GM04503 (cell line): ENCODE measurements around the gene MTG1.
"Not testable (repeated sequence)": the region's sequence is repeated elsewhere in the genome, so short reads cannot be mapped to it uniquely, and the experiment has no call there.

Source experiments
- DNase-seq: peaks from one replicate; pipeline ENCODE4 v3.0.0-alpha.2; 2012; ENCODE audit warnings: low read depth

Gene MTG1

DNA sequence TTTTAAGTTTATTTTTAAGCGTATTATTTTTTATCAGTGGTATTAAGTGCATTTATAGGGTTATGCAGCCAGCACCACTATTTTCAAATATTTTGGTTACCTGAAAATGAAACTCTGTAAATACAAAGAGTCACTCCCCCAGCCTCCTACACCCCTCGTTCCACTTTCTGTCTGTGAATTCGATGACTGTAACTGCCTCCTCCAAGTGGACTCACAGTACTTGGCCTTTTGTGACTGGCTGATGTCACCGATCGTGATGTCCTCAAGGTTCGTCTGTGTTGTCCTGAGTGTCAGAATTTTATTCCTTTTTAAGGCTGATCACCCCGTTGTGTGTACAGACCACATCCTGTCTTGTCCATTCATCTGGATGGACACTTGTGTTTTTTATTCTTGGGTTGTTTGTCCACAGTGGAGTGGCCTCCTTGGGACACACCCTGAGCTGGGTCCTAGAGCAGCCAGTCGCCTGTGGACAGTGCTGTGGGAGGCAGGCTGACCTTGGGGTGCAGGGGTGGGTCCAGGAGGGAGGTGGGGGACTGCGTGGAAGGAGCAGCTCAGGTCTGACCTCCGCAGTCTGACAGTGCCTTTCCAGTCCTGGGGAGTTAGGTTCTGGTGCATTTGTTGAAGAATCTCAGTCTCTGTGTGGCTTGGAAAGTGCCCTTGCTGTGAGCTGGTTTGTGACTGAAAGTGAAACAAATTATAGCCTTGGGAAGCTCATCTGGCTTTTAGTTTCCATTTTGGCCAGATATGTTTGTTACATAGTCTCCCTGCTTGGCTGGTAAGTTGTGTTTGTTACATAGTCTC, 6.9 kb downstream of the MTG1 start:
- no peak for DNase-seq

- DNase-seq = no peak
These were observed 7.5 kb downstream of the MTG1 start for GRCh38 chr10:133401500-133401899.

- DNase-seq = no peak
These were observed 8.2 kb downstream of the MTG1 start for GRCh38 chr10:133401981-133402725.

- no peak for DNase-seq
These were observed 9.4 kb downstream of the MTG1 start for GRCh38 chr10:133403359-133403758.

DNA sequence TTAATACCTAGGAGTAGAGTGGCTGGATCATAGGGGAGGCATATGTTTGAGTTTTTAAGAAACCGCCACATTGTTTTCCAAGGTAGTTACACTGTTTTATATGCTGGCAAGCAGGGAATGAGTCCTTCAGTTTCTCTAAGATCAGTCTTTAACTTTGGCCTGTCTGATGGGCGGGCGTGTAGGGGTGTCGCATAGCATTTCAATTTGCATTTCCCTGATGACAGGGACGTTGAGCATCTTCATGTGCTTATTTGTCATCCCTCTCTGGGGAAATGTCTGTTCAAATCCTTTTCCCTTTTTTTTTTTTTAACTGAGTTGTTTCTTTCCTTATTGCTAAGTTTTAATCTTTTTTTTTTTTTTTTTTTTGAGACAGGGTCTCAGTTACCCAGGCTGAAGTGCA, 9.8 kb downstream of the MTG1 start:
- no peak for DNase-seq

GRCh38 chr10:133405272-133405671, 11.3 kb downstream of the MTG1 start:
- no peak for DNase-seq

GRCh38 chr10:133405844-133406527, 12.0 kb downstream of the MTG1 start:
- DNase-seq = peak; percentile 16

GRCh38 chr10:133411523-133412380, 17.8 kb downstream of the MTG1 start:
- no peak for DNase-seq

- no peak for DNase-seq
These were observed 18.4 kb downstream of the MTG1 start for GRCh38 chr10:133412381-133412711.

DNA sequence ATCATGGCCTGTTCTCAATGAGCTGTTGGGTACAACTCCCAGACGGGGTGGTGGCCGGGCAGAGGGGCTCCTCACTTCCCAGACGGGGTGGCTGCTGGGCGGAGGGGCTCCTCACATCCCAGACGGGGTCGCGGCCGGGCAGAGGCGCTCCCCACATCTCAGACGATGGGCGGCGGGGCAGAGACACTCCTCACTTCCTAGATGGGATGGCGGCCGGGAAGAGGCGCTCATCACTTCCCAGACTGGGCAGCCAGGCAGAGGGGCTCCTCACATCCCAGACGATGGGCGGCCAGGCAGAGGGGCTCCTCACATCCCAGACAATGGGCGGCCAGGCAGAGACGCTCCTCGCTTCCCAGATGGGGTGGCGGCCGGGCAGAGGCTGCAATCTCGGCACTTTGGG, 20.4 kb downstream of the MTG1 start:
- not testable (repeated sequence) for DNase-seq

DNA sequence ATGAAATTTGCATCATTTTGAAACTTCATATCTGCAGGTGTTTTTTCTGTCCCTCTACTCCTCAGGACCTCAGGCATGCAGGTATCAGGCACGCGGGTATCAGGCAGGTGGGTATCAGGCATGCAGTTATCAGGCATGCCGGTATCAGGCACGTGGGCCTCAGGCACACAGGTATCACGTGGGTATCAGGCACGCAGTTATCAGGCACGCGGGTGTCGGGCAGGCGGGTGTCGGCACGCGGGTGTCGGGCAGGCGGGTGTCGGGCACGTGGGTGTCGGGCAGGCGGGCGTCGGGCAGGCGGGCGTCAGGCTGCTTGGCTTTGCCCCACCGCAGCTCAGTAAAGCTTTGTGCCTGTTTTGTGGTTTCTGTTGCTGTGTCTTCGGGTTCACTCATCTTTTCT, 21.8 kb downstream of the MTG1 start:
- DNase-seq = no peak

DNA sequence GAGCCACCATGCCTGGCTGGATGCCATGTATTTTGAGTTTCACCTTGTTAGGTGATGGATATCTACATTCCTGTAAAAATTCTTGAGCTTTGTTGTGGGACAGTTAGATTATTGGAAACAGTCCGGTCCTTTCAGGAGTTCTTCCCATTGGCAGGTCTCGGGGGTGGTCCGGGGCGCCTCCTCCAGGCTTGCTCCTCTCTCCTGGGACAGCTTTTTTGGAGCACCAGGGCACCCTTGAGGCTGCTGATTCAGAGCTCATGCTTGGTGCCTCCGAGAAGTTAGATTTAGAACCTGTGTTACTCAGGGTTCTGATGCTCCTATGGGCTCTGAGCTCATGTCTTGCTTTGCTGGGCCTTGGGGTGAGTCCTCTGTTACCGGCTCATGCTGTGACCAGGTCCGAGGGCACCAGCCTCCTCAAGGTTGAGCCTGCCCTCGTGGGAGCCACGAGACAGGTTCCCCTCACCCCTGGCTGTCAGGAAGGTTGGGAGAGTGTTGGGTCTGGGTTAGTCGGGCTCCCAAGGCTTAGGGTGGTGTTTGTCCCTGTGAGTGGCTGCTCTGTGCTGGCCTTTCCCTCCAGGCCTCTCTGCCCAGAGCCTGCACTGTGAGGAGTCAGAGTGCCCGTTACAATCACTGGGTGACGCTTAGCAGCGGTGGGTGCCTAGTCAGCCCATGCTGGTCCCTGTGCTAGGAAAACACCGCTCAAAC, 24.5 kb downstream of the MTG1 start:
- no peak for DNase-seq

DNA sequence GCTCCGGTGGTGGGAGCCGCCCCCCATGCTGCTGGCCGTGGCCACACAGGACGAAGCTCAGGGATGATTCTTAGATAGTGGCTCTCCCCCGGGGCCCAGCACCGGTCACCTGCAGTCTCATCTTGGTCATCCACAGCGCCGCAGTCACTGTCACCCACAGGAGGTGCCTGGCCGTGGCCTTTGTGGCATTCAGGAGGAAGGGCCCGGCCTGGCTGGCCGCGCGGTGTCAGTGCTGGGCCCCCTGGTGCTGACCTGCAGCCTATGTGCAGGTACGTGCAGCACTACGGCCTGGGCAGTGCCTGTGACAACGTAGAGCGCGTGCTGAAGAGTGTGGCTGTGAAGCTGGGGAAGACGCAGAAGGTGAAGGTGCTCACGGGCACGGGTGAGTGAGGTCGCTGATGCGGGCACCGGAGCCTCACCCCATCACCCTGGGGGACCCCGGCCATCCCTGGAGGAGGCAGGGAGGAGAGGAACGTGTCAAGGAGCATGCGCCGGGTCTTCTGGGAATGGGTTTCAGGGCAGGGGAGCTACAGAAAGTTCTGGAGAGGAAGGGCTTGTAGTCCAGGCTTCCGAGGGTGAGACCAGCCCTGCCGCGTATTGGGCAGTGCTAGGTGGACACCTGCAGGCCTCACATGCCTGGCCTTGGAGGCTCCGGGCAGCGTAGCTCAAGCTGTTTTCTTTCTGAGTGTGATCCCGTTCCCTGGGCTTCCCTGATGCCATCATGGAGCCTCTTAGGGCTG, 25.4 kb downstream of the MTG1 start:
- DNase-seq = no peak

- DNase-seq = no peak
These were observed 26.1 kb downstream of the MTG1 start for GRCh38 chr10:133420028-133420427.

GRCh38 chr10:133420579-133420978, 26.6 kb downstream of the MTG1 start:
- DNase-seq = no peak

DNA sequence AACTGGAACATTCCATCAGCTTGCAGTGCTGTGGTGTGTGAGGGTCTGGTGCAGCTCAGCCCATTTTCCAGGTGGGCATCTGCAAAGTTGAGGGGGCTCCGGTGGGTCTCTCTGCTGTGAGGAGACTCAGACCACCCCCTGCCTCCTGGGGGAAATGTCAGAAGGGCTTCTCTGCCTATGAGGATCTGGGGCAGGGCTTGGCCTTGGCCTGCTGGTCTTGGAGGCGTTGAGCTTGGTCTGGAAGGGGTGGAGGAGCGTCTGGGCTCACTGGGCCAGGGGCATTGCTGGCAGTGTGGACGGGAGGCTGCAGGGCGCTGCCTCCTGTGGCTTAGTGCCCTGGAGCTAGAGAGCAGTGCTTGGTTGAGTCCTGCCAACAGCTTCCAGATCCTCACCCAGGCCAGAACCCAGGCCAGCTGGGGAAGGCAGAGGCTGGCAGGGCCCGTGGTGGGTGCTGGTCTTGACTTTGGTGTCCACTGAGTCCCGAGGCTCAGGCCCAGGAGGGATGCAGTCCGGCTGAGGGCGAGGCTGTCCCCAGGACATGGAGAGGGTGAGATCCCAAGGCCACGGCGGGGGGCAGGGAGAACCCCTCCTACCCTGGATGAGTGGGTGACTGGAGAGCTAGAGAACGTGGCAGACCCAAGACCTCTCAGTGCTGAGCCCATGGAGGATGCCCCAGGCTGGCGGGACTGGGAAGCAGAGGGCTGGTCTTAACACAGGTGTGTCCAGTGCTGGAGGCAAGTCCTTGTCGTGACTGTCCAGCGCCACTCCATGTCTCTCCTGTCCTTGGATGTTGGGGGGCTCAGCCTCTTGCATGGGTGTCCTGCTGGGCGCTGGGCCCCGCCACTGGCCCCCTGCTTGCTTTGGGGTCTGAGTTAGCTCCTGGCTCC, 27.6 kb downstream of the MTG1 start:
- DNase-seq = no peak

GRCh38 chr10:133422223-133422806, 28.4 kb downstream of the MTG1 start:
- DNase-seq = no peak

DNA sequence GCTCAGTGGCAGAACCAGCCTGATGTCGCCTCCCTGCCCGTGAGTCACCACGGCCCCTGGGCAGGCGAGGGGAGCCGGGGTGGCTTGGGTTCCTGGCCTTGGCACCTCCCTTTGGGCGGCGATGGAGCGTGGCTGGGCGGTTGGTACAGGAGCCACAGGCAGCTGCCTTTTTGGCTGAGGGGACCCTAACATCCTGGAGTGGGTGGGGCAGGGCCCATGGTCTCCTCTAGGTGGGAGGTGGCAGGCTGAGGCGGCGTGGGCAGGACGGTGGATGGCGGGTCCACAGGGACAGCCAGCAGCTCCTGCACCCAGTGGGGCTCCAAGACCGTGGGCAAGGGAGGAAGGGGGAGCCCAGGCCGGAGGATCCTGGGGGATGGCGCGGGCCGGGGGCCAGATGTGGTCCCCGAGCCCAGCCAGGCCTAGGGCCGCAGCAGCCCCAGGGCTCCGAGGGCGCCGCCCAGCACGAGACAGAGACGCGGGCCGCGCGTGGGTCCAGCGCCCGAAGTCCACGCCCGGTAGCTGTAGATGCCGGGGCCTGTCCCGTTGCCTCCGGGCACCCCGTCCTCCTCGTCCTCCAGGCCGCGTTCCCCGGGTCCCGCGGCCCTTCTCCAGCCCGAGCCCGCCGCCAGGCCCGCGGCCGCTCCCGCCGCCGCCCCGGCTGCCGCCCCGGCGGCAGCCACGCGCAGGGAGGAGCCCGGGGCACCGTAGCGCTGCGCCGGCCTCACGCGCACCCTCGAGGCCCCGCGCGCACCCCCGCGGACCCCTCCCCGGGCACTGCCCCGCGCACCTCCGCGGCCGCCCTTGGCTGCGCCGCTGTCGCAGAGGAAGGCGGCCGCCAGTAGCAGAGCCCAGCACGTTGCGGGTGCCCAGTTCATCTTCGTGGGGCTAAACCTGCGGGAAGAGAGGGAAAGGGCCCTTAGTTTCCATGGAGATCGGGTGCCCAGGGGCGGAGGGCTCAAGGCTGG, 29.1 kb downstream of the MTG1 start:
- DNase-seq = no peak
